ENCODE measurements around the gene BHMT2.

The BHMT2 gene

DNA sequence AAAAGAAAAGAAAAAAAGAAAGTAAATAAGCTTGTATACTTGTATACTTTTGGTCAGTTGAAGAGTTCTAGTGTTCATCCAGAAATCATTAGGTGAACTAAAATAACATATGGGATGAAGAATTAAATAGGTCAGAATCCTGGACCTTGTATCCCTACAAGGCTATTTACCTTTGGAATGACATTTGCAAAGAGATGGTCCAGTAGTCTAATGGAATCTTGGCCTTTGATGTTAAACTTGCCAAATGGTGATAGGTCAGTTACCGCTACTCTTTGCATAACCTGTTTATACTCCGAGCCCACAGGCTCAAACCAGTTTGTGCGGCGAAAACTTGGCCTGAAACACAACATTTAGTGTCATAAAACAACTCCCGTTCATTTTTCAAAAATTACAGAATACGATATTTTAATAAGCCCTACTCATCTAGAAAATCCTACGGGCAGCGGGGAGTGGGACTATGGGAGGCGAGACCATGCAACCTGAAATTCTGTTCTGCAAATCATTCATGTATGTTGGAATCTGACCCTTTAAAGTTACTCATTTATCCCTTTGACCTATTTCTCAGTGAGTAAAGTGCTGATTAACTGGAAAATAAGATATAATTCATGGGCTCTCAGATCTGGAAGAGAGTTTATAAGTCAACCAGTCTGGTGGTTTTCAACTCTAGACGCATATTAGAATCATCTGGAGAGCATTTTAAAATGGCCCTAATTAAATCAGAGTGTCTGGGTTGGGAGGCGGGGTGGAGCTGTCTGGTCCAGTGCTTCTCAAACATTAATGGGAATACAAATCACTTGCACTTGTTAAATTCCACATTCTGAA is 38.7 kb upstream of the BHMT2 start:
- Histone ChIP-seq H2BK5ac (ENCODE audit: low read length) (no peak overlapping the region), H3K4me2 (ENCODE audit: insufficient read depth, low read length, poor library complexity, severe bottlenecking) (no peak overlapping the region), H2BK12ac (ENCODE audit: low read length) (no peak overlapping the region), H3K9me3 (replicated peaks in 1 of 2; ENCODE audit: control insufficient read depth in 2 of 2, insufficient read depth in 1 of 2, low read depth in 1 of 2, low read length in 2 of 2) (no peaks in the 10 kb centered on the region), H4K8ac (ENCODE audit: low read depth, low read length) (no peak overlapping the region), H3K4me3 (ENCODE audit: low read length in 2 of 2) (no peak overlapping the region), H4K91ac (ENCODE audit: low read depth, low read length, poor library complexity) (no peak overlapping the region), H3K9ac (ENCODE audit: low read depth, low read length, poor library complexity) (no peak overlapping the region), H3K27ac (replicated peaks; ENCODE audit: low read length) (no peak overlapping the region), H3K23ac (ENCODE audit: low read depth, low read length, poor library complexity) (no peak overlapping the region), H2BK15ac (ENCODE audit: low read length) (no peak overlapping the region), H3K4me1 (ENCODE audit: control insufficient read depth in 2 of 2, insufficient read depth in 1 of 2, low read depth in 1 of 2, low read length in 2 of 2) (peaks cover 0 to 1% of the 10 kb centered on the region in 2 donors), H2BK120ac (ENCODE audit: low read depth, low read length) (no peak overlapping the region), H3K27me3 (ENCODE audit: control insufficient read depth in 3 of 3, insufficient read depth in 3 of 3, low read depth in 1 of 3, low read length in 3 of 3) (peaks cover 0 to 9% (median 1%) of the 10 kb centered on the region in 3 experiments), H3K14ac (ENCODE audit: low read length) (no peak overlapping the region), H3K79me1 (ENCODE audit: low read depth, low read length) (no peaks in the 10 kb centered on the region), H3K36me3 (replicated peaks in 1 of 2; ENCODE audit: control insufficient read depth in 2 of 2, insufficient read depth in 2 of 2, low read length in 2 of 2) (no peaks in the 10 kb centered on the region), H2AK5ac (ENCODE audit: low read depth, low read length) (no peak overlapping the region), H2AFZ (ENCODE audit: low read length) (no peak overlapping the region), H3K4ac (ENCODE audit: low read length) (no peak overlapping the region), H3K18ac (ENCODE audit: low read length) (no peak overlapping the region)
- DNase-seq (ENCODE audit: low spot score): no peak
- WGBS, 2 donors (ENCODE audit: extremely low coverage in 2 of 2, insufficient read length in 2 of 2, insufficient replicate concordance in 1 of 2): no CpG with 5 or more reads among the region's 11 CpGs

DNA sequence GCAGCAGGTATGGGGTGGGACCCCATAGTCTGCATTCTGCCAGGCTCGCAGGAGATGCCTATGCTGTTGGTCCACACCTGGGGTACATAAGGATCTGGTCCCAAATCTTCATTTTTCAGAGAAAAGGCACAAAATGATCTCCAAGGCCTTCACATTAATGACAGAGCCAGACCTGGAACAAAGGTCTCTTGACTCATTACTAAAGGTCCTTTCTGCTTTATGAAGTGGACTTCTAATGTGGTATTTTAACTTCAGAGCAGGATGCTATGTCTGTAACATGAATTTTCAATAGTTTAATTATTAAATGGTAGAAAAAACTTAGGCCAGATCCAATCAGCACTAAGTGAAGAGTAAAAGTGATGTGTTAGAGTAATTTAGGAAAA is 38.1 kb upstream of the BHMT2 start:
- no peaks in the 10 kb centered on the region for H3K9me3 ChIP-seq (replicated peaks in 1 of 2; ENCODE audit: control insufficient read depth in 2 of 2, insufficient read depth in 1 of 2, low read depth in 1 of 2, low read length in 2 of 2)
- no peaks in the 10 kb centered on the region for H3K79me1 ChIP-seq (ENCODE audit: low read depth, low read length)
- no peak overlapping the region for H2AK5ac ChIP-seq (ENCODE audit: low read depth, low read length)
- no peak overlapping the region for H3K18ac ChIP-seq (ENCODE audit: low read length)
- H2BK12ac ChIP-seq (ENCODE audit: low read length): no peak overlapping the region
- no peak overlapping the region for H3K4me3 ChIP-seq (ENCODE audit: low read length in 2 of 2)
- no peak overlapping the region for H4K8ac ChIP-seq (ENCODE audit: low read depth, low read length)
- no CpG with 5 or more reads among the region's 1 CpG for WGBS, 2 donors (ENCODE audit: extremely low coverage in 2 of 2, insufficient read length in 2 of 2, insufficient replicate concordance in 1 of 2)
- peaks cover 0 to 6% (median 1%) of the 10 kb centered on the region in 3 experiments for H3K27me3 ChIP-seq (ENCODE audit: control insufficient read depth in 3 of 3, insufficient read depth in 3 of 3, low read depth in 1 of 3, low read length in 3 of 3)
- no peak overlapping the region for H2BK5ac ChIP-seq (ENCODE audit: low read length)
- H2BK120ac ChIP-seq (ENCODE audit: low read depth, low read length): no peak overlapping the region
- no peak overlapping the region for H3K27ac ChIP-seq (replicated peaks; ENCODE audit: low read length)
- H3K4ac ChIP-seq (ENCODE audit: low read length): no peak overlapping the region
- no peak overlapping the region for H3K14ac ChIP-seq (ENCODE audit: low read length)
- H3K9ac ChIP-seq (ENCODE audit: low read depth, low read length, poor library complexity): no peak overlapping the region
- no peak for DNase-seq (ENCODE audit: low spot score)
- H3K23ac ChIP-seq (ENCODE audit: low read depth, low read length, poor library complexity): no peak overlapping the region
- no peak overlapping the region for H4K91ac ChIP-seq (ENCODE audit: low read depth, low read length, poor library complexity)
- H2AFZ ChIP-seq (ENCODE audit: low read length): no peak overlapping the region
- no peak overlapping the region for H2BK15ac ChIP-seq (ENCODE audit: low read length)
- H3K36me3 ChIP-seq (replicated peaks in 1 of 2; ENCODE audit: control insufficient read depth in 2 of 2, insufficient read depth in 2 of 2, low read length in 2 of 2): no peaks in the 10 kb centered on the region
- H3K4me2 ChIP-seq (ENCODE audit: insufficient read depth, low read length, poor library complexity, severe bottlenecking): no peak overlapping the region
- H3K4me1 ChIP-seq (ENCODE audit: control insufficient read depth in 2 of 2, insufficient read depth in 1 of 2, low read depth in 1 of 2, low read length in 2 of 2): peaks cover 0 to 1% of the 10 kb centered on the region in 2 donors

DNA sequence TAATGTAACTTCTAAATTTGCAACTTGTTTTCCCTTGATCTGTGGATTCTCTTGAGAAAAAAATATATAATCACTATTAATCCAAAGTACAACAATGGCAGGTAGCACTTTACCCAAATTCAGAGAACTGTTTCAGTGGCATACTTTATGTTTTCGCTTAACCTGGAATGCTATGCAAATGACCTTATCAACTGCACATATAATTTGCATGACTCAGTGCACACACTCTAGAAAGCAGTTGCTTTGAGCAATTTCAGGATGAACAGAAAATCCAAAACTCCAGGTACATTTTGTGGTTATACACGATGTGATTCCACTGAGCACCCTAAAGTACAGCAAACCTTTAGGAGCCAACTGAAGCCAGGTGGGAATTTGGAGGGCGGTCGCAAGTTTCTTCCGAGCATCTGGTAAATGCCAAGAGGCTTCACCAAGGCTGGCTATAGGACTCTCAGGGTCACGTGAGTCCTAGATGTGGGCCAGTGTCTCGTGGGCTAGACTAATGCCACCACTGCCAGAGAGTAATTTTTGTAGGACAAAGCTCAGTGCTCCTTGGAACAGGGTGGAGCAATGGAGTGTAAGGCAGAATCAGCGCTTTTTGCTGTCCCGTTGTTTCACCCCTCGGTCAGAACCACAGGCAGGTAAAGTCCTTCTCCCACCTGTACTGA is 37.4 kb upstream of the BHMT2 start:
- Histone ChIP-seq H4K91ac (ENCODE audit: low read depth, low read length, poor library complexity) (no peak overlapping the region), H2BK15ac (ENCODE audit: low read length) (no peak overlapping the region), H3K14ac (ENCODE audit: low read length) (no peak overlapping the region), H3K27ac (replicated peaks; ENCODE audit: low read length) (no peak overlapping the region), H3K27me3 (ENCODE audit: control insufficient read depth in 3 of 3, insufficient read depth in 3 of 3, low read depth in 1 of 3, low read length in 3 of 3) (peaks cover 0 to 2% (median 1%) of the 10 kb centered on the region in 3 experiments), H2AK5ac (ENCODE audit: low read depth, low read length) (no peak overlapping the region), H2BK120ac (ENCODE audit: low read depth, low read length) (no peak overlapping the region), H3K79me1 (ENCODE audit: low read depth, low read length) (no peaks in the 10 kb centered on the region), H3K4me3 (ENCODE audit: low read length in 2 of 2) (no peak overlapping the region), H3K36me3 (replicated peaks in 1 of 2; ENCODE audit: control insufficient read depth in 2 of 2, insufficient read depth in 2 of 2, low read length in 2 of 2) (no peaks in the 10 kb centered on the region), H2AFZ (ENCODE audit: low read length) (no peak overlapping the region), H4K8ac (ENCODE audit: low read depth, low read length) (no peak overlapping the region), H3K4ac (ENCODE audit: low read length) (no peak overlapping the region), H3K9ac (ENCODE audit: low read depth, low read length, poor library complexity) (no peak overlapping the region), H3K23ac (ENCODE audit: low read depth, low read length, poor library complexity) (no peak overlapping the region), H3K4me1 (ENCODE audit: control insufficient read depth in 2 of 2, insufficient read depth in 1 of 2, low read depth in 1 of 2, low read length in 2 of 2) (peaks cover 0 to 1% of the 10 kb centered on the region in 2 donors), H2BK12ac (ENCODE audit: low read length) (no peak overlapping the region), H3K9me3 (replicated peaks in 1 of 2; ENCODE audit: control insufficient read depth in 2 of 2, insufficient read depth in 1 of 2, low read depth in 1 of 2, low read length in 2 of 2) (no peaks in the 10 kb centered on the region), H3K18ac (ENCODE audit: low read length) (no peak overlapping the region), H2BK5ac (ENCODE audit: low read length) (no peak overlapping the region), H3K4me2 (ENCODE audit: insufficient read depth, low read length, poor library complexity, severe bottlenecking) (no peak overlapping the region)
- no peak for DNase-seq (ENCODE audit: low spot score)
- no CpG with 5 or more reads among the region's 10 CpGs for WGBS, 2 donors (ENCODE audit: extremely low coverage in 2 of 2, insufficient read length in 2 of 2, insufficient replicate concordance in 1 of 2)

DNA sequence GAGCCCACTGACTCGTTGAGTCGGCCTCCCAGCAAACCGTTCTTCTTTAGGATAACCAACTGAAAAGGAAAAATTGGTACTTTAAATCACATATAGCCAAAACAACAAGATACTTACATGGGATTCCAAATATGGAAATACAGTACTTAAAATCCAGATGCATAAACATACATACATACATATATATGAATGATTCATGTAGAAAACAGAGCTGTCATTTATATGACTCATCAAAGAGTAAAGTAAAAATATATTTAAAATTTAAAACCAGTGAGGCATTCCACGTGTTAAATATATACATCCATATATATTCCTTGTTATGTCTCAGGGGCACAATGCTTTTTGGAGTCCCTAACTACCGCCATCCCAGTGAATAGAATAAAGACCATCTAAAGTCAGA is 36.8 kb upstream of the BHMT2 start:
- DNase-seq (ENCODE audit: low spot score): no peak
- Histone ChIP-seq H2BK5ac (ENCODE audit: low read length) (no peak overlapping the region), H3K4ac (ENCODE audit: low read length) (no peak overlapping the region), H3K18ac (ENCODE audit: low read length) (no peak overlapping the region), H4K8ac (ENCODE audit: low read depth, low read length) (no peak overlapping the region), H2AFZ (ENCODE audit: low read length) (no peak overlapping the region), H3K14ac (ENCODE audit: low read length) (no peak overlapping the region), H3K27ac (replicated peaks; ENCODE audit: low read length) (no peak overlapping the region), H4K91ac (ENCODE audit: low read depth, low read length, poor library complexity) (no peak overlapping the region), H3K4me3 (ENCODE audit: low read length in 2 of 2) (no peak overlapping the region), H3K4me1 (ENCODE audit: control insufficient read depth in 2 of 2, insufficient read depth in 1 of 2, low read depth in 1 of 2, low read length in 2 of 2) (peaks cover 0 to 1% of the 10 kb centered on the region in 2 donors), H3K36me3 (replicated peaks in 1 of 2; ENCODE audit: control insufficient read depth in 2 of 2, insufficient read depth in 2 of 2, low read length in 2 of 2) (no peaks in the 10 kb centered on the region), H2BK15ac (ENCODE audit: low read length) (no peak overlapping the region), H2BK12ac (ENCODE audit: low read length) (no peak overlapping the region), H2BK120ac (ENCODE audit: low read depth, low read length) (no peak overlapping the region), H2AK5ac (ENCODE audit: low read depth, low read length) (no peak overlapping the region), H3K79me1 (ENCODE audit: low read depth, low read length) (no peaks in the 10 kb centered on the region), H3K23ac (ENCODE audit: low read depth, low read length, poor library complexity) (no peak overlapping the region), H3K27me3 (ENCODE audit: control insufficient read depth in 3 of 3, insufficient read depth in 3 of 3, low read depth in 1 of 3, low read length in 3 of 3) (peaks cover 0 to 1% (median 0%) of the 10 kb centered on the region in 3 experiments), H3K9ac (ENCODE audit: low read depth, low read length, poor library complexity) (no peak overlapping the region), H3K4me2 (ENCODE audit: insufficient read depth, low read length, poor library complexity, severe bottlenecking) (no peak overlapping the region), H3K9me3 (replicated peaks in 1 of 2; ENCODE audit: control insufficient read depth in 2 of 2, insufficient read depth in 1 of 2, low read depth in 1 of 2, low read length in 2 of 2) (no peaks in the 10 kb centered on the region)
- WGBS, 2 donors (ENCODE audit: extremely low coverage in 2 of 2, insufficient read length in 2 of 2, insufficient replicate concordance in 1 of 2): no CpG with 5 or more reads among the region's 5 CpGs

Measured in neuronal stem cell (in vitro differentiated cells).